ENCODE data around the gene BARD1.
"Not testable (repeated sequence)": the region's sequence is repeated elsewhere in the genome, so short reads cannot be mapped to it uniquely, and the experiment has no call there.

BARD1 gene

GRCh38 chr2:214724741-214725140 lies 84.7 kb downstream of the BARD1 start:
- no peaks in the 10 kb centered on the region for H3K9me3 ChIP-seq (ENCODE audit: insufficient read depth, low read length)
- H3K4me3 ChIP-seq (ENCODE audit: low read length) = no peak overlapping the region
- no peak overlapping the region for H3K9ac ChIP-seq (ENCODE audit: low read length)
- H3K36me3 ChIP-seq (replicated peaks; ENCODE audit: low read depth, low read length) = peaks cover 32% of the 10 kb centered on the region
- H3K4me2 ChIP-seq (ENCODE audit: low read length) = no peak overlapping the region
- no peak overlapping the region for H2AFZ ChIP-seq (ENCODE audit: low read depth, low read length)
- TF ChIP-seq CTCF (IDR thresholded peaks at IDR 0.05; ENCODE audit: low read depth, low read length) = no peak
- no peak for TF ChIP-seq EZH2phosphoT487 (IDR thresholded peaks at IDR 0.05; ENCODE audit: low read depth)
- H4K20me1 ChIP-seq (ENCODE audit: insufficient read depth, low read length) = no peaks in the 10 kb centered on the region
- no peak overlapping the region for H3K27ac ChIP-seq (ENCODE audit: low read length)
- H3K27me3 ChIP-seq (ENCODE audit: low read depth, low read length) = no peaks in the 10 kb centered on the region
- H3K4me1 ChIP-seq (ENCODE audit: low read length) = no peaks in the 10 kb centered on the region
- no peaks in the 10 kb centered on the region for H3K79me2 ChIP-seq (ENCODE audit: low read length)

- H3K4me1 ChIP-seq (ENCODE audit: low read length); H3K27me3 ChIP-seq (ENCODE audit: low read depth, low read length); H3K36me3 ChIP-seq (replicated peaks; ENCODE audit: low read depth, low read length); H3K27ac ChIP-seq (ENCODE audit: low read length); H3K79me2 ChIP-seq (ENCODE audit: low read length); H2AFZ ChIP-seq (ENCODE audit: low read depth, low read length); H3K4me3 ChIP-seq (ENCODE audit: low read length); H3K4me2 ChIP-seq (ENCODE audit: low read length); H3K9me3 ChIP-seq (ENCODE audit: insufficient read depth, low read length); H3K9ac ChIP-seq (ENCODE audit: low read length); H4K20me1 ChIP-seq (ENCODE audit: insufficient read depth, low read length): not testable (repeated sequence)
These were observed 91.6 kb downstream of the BARD1 start for GRCh38 chr2:214717837-214718236.

- Histone ChIP-seq H3K27me3 (ENCODE audit: low read depth, low read length) (no peaks in the 10 kb centered on the region), H4K20me1 (ENCODE audit: insufficient read depth, low read length) (no peaks in the 10 kb centered on the region), H3K79me2 (ENCODE audit: low read length) (no peaks in the 10 kb centered on the region), H3K36me3 (replicated peaks; ENCODE audit: low read depth, low read length) (no peaks in the 10 kb centered on the region), H3K9ac (ENCODE audit: low read length) (no peak overlapping the region), H3K4me1 (ENCODE audit: low read length) (no peaks in the 10 kb centered on the region), H2AFZ (ENCODE audit: low read depth, low read length) (no peak overlapping the region), H3K4me3 (ENCODE audit: low read length) (no peak overlapping the region), H3K4me2 (ENCODE audit: low read length) (no peak overlapping the region), H3K27ac (ENCODE audit: low read length) (no peak overlapping the region), H3K9me3 (ENCODE audit: insufficient read depth, low read length) (no peaks in the 10 kb centered on the region)
- TF ChIP-seq CTCF (IDR thresholded peaks at IDR 0.05; ENCODE audit: low read depth, low read length) (no peak), EZH2phosphoT487 (IDR thresholded peaks at IDR 0.05; ENCODE audit: low read depth) (no peak)
These were observed 92.5 kb downstream of the BARD1 start for GRCh38 chr2:214716811-214717560.

- no peaks in the 10 kb centered on the region for H3K36me3 ChIP-seq (replicated peaks; ENCODE audit: low read depth, low read length)
- no peaks in the 10 kb centered on the region for H3K9me3 ChIP-seq (ENCODE audit: insufficient read depth, low read length)
- no peaks in the 10 kb centered on the region for H3K79me2 ChIP-seq (ENCODE audit: low read length)
- TF ChIP-seq CTCF (IDR thresholded peaks at IDR 0.05; ENCODE audit: low read depth, low read length) (no peak), EZH2phosphoT487 (IDR thresholded peaks at IDR 0.05; ENCODE audit: low read depth) (no peak)
- no peak overlapping the region for H3K9ac ChIP-seq (ENCODE audit: low read length)
- H3K27ac ChIP-seq (ENCODE audit: low read length) = no peak overlapping the region
- no peak overlapping the region for H3K4me2 ChIP-seq (ENCODE audit: low read length)
- no peak overlapping the region for H3K4me3 ChIP-seq (ENCODE audit: low read length)
- H3K27me3 ChIP-seq (ENCODE audit: low read depth, low read length) = no peaks in the 10 kb centered on the region
- no peaks in the 10 kb centered on the region for H4K20me1 ChIP-seq (ENCODE audit: insufficient read depth, low read length)
- H2AFZ ChIP-seq (ENCODE audit: low read depth, low read length) = no peak overlapping the region
- no peaks in the 10 kb centered on the region for H3K4me1 ChIP-seq (ENCODE audit: low read length)
These were observed 94.5 kb downstream of the BARD1 start for GRCh38 chr2:214715025-214715424.
